ENCODE results near the gene PRDX1.

The PRDX1 gene

DNA sequence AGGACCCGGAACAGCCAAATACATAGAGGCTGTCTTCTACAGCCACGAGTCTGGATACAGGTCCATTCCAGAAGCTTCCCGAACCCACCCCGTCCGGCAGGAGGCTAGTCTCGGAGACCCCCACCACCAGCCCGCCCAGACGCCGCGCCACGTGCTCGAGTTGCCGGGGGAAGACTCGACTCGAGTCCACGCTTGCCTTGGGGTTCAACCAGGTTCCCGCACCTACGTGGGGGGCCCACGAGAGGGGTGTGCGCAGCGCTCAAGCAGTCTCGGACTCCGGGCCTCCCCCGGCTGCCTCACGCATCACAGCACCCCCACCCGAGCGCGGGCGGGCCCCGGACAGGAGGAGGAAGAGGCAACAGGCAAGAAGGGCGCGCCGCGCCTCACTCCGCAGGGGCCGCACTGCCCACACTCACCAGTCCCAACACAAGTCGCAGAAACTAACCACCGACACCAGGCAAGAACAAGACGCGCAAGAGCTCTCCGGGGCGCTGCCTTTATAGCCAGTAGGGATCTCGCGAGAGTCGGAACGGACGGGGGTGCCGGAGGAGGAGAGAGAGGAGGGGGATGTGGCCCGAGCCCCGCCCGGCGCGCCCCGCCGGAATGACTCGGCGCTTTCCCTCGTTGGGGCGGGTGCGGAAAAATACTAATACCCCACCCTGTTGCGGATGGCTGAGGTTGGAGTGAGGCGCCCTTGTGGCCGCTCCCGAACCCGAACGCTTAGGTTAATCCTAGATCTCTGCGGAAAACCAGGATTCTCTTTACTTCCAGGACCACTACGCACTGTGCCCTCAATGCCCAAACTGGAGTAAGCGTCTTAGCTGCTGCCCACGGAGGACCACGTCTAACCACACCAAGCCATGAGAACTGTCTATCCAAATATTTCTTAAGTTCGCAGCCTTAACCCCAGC is at the start of gene PRDX1:
TSS of gene PRDX1 (minus strand) at position 472 of the 911 bp plus-strand sequence. CDS start 2,841 bp downstream, outside the sequence.
- peak; percentile 96 to 99 (median 97) for DNase-seq (ENCODE audit: low read depth in 4 of 4, low spot score in 1 of 4)

DNA sequence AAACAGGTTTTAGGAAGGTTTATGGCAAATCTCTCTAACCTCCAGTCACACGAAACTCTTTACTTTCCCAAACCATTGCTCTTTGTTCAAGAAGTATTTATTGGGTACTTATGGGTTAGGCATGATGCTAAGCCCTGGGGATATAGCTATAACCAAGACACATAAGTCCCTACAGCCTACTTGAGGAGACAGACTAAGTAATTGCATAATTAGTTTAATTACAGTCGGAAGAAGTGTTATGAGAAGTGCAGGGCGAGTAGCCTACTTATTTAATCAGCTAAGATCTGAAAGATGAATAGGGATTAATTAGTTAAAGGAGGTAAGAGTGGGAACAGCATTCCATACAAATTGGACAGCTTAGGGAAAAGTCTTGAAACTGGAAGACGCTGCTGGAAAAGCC is 48.9 kb upstream of the PRDX1 start:
- no peak for DNase-seq (ENCODE audit: low read depth in 4 of 4, low spot score in 1 of 4)

DNA sequence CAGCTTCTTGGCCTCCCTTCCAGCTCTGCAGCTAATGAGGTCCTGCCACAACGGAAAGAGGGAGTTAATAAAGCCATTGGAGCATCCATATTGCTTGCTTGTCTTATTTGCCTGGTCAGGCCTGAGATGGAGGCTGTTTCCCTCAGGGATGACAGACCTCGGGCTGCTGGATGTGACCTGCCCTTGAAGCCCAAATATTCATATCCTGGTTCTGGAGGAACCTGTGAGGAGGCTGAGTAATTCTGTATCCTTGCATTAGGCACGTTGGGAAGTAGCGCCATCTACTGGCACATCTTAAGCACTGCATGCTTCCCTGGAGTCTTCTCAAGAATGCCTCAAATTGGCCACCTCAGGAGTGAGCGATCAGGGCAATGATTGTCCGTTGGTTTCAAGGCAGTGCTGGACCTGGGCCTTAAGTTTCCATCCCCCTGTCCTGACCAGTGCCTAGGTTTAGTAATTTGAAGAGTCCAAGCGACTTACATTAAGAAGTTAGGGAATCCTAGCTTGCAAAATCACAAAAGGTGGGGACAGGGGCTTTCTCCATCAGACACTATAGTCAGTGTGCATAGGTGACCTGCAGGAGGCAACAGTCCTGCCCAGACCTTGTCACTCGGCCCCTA is 48.4 kb upstream of the PRDX1 start:
- DNase-seq (ENCODE audit: low read depth in 4 of 4, low spot score in 1 of 4): peak; percentile 44 to 47 (median 47)

DNA sequence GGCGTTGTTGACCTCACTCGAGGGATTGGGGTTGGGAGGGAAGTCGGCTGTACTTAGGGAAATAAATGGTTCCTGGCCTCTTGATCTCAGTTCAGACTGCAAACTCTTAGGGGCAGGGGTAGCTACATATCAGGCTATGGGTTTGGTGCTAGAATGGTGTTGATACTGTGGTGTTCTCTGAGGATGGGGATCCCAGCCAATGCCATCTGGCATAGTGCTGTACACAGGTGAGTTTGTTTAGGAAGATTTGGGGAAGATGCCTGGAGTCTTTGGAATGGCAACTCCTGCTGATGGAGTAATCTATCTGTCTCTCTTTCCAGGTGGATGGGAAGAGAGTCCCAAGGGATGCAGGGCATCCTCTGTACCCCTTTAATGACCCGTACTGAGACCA is 47.9 kb upstream of the PRDX1 start:
- no peak for DNase-seq (ENCODE audit: low read depth in 4 of 4, low spot score in 1 of 4)

DNA sequence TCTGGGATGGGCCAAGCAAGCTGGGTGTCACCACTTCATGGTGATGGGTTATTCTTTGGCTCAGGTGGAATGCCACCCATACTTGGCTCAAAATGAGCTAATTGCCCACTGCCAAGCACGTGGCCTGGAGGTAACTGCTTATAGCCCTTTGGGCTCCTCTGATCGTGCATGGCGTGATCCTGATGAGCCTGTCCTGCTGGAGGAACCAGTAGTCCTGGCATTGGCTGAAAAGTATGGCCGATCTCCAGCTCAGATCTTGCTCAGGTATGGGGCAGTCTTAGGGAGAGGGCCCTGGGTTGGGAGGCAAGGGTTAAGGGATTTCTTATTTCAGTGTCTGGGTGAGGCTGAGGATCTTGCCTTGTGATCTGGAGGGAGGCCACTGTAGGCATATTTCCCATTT is 46.7 kb upstream of the PRDX1 start:
- DNase-seq (ENCODE audit: low read depth in 4 of 4, low spot score in 1 of 4): no peak

DNA sequence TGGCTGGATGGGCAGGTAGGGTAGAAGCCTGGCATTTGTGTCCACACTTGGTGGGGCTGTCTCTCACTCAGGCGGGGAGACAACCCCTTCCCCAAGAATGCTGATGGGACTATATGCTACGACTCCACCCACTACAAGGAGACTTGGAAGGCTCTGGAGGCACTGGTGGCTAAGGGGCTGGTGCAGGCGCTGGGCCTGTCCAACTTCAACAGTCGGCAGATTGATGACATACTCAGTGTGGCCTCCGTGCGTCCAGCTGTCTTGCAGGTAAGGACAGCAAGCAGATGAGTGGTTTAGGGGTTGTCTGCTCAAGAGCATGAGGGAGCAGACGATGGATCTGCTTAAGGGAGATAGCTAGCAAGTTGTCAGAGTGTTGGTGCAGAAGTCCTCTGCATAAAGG is 46.2 kb upstream of the PRDX1 start:
- no peak for DNase-seq (ENCODE audit: low read depth in 4 of 4, low spot score in 1 of 4)

DNA sequence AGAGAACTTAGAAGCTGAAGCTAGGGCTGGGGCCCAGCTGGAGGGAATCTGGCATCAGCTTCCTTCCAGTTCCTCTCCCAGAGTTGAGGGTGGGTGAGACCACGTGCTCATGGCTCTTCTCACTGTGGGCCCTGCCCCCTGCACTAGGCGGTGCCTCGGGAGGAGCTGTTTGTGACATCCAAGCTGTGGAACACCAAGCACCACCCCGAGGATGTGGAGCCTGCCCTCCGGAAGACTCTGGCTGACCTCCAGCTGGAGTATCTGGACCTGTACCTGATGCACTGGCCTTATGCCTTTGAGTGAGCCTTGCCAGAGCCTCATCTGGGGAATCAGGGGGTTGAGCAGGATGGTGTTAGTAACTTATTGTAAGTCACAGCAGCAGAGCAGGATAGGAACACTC is 45.0 kb upstream of the PRDX1 start:
- DNase-seq (ENCODE audit: low read depth in 4 of 4, low spot score in 1 of 4): no peak

DNA sequence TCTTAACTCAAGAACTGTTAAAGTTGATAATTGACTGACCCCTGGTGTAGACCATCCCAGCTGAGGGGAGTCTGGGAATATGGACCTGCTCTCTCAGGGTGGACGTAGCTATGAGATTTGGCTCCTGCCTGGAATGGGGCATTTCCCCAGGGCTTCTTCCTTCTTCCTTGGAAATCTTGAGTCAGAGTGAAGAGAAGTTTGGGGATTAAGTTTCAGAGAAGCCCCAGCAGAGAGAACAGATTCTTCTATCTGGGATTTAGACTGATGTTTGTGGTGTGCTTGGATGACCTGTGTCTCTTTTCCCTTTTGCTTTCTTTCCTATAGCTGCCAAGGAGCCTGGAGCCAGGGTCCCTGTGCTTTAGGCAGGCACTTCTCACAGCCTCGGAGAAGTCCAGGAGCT is 42.2 kb upstream of the PRDX1 start:
- no peak for DNase-seq (ENCODE audit: low read depth in 4 of 4, low spot score in 1 of 4)

DNA sequence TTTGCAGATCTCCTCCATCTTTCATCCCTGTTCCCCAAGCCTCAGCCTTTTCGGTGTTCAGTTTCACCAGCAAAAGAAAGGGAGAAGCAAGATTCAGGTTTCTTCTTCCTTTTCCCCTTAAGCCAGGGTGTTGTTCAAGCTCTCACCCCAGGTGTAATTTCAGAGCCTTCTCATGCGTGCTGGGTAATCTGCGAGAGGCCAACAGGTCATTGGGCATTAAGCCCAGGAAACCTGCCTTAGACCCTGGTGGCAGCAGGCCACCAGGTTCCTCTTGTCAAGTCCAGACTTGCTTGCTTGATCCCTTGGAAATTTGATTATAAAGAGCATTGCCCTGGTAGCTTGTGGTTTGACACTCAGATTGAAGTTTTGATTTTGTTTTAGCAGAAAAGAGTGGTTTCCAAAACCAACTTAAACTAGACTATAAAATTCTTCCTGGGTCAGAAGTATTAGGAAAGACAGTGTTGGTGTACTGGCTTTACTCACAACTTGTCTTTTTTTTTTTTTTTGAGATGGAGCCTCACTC is 35.8 kb upstream of the PRDX1 start:
- no peak for DNase-seq (ENCODE audit: low read depth in 4 of 4, low spot score in 1 of 4)

DNA sequence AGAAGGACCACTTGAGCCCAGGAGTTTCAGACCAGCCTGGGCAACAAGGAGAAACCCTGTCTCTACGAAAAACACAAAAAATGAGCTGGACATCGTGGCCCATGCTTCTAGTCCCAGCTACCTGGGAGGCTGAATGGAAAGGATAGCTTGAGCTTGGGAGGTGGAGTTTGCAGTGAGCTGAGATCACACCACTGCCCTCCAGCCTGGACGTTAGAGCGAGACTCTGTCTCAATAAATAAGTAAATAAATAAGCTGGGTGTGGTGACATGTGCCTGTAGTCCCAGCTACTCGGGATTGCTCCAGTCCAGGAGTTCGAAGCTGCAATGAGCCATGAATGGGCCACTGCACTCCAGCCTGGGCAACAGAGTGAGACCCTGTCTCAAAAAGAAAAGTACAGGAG is 32.5 kb upstream of the PRDX1 start:
- DNase-seq (ENCODE audit: low read depth in 4 of 4, low spot score in 1 of 4): no peak

DNA sequence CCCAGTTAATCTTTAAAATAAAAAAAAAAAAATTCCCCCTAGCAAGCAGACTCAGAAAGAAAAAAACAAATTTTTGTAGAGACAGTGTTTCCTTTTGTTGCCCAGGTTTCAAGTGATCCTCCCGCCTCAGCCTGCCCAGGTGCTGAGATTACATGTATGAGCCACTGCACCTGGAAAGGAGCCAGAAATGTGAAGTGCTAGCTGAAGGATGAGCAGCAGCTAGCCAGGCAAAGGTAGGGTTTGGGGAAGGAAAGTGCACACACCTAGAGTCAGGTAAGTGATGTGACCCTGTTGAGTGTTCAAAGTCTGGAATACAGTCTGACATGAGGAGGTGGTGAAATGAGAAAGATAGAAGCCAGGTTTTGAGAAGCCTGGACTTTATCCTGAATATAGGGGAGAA is 30.6 kb upstream of the PRDX1 start:
- DNase-seq (ENCODE audit: low read depth in 4 of 4, low spot score in 1 of 4): no peak

DNA sequence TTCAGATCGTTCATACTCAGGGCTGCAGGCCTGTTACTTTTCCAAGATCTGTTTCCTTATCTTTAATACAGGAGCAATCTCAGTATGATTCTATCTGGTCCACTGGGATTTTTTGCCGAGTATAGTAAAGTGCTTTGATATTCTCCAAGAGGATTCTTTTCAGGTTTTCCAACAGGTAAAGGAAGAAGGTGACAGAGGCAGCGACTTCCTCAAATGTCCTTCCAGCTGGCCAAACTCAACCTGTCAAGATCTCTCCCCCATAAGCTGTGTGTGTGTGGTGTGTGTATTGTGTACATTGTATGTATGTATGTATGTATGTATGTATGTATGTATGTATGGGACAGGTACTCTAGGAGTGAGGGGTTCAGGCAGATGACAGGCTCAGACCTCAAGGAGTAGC is 30.0 kb upstream of the PRDX1 start:
- DNase-seq (ENCODE audit: low read depth in 4 of 4, low spot score in 1 of 4): no peak

DNA sequence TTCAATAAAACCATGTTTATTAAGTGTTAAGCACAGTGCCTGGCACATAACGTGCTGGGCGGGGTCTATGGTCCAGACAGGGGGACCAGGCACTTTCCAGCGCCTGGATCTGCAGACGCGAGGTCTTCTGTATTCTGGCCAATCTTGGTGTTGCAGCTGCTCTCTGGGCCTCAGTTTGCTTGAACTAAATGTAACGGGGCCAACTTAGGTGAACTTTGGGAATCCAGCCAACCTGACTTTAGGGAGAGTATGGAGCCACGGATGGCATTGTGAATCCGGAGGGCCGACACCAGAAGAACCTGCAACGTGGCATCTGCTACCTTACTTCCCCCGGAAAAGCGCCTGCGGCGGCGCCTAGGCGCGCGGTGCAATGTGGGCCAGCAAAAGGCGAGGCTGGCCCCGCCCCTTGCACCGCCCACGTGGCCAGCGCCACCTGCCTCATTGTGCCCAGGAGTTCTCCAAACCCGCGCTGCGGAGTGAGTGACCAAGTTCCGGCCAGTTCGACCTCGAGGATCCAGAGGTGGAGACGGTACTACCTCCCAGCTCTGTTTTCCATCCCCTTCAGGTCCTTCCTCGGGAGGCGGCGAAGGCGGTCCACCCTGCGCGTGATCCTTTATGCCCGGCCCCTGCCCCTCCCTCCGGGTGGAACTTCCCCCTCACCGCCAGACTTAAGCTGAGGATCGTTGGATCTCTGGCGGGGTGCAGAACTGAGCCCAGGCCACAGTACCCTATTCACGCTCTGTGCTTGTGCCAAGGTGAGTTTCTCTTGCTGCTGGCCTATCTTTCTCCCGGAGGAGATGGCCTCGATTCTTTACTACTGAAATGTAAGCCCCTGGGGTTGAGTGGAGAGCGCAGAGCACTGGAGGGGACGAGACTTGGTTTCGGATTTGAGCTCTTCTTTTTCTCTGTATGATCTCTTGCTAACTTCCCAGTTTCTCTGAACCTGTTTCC is 29.0 kb upstream of the PRDX1 start, which contains the start of gene AKR1A1:
TSS of gene AKR1A1 (plus strand) at position 426 of the 951 bp plus-strand sequence. CDS start 10,969 bp downstream, outside the sequence.
- DNase-seq (ENCODE audit: low read depth in 4 of 4, low spot score in 1 of 4): peak; percentile 71 to 86 (median 79)

DNA sequence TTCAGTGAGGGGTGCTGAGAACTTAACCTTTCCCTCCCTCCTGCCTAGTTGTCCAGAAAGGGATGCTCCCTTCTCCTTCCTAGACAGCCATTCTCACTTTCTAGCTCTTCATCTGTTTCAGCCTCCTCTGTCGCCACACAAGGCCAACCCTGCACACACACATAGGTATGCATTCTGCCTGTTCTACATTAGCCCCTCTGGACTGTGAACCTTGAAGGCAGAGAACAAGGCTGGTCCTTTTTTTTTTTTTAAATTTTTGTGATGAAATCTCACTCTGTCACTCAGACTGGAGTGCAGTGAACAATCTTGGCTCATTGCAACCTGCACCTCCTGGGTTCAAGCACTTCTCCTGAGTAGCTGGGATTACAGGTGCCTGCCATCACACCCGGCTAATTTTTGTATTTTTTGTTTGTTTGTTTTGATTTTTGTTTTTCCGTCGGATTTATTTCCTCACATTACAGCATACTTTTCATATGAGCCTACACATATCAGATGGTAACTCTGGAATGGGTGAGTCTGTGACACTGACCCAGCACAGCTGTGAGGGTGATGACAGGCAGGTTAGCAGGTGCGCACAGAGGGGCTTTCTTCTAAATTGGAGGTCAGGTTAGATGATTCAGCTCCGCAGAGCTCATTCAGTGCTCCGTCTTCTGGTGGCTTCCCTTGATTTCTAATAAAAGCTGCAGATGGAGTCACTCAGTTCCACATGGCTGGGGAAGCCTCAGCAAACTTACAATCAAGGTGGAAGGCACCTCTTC is 24.0 kb upstream of the PRDX1 start:
- DNase-seq (ENCODE audit: low read depth in 4 of 4, low spot score in 1 of 4): no peak

DNA sequence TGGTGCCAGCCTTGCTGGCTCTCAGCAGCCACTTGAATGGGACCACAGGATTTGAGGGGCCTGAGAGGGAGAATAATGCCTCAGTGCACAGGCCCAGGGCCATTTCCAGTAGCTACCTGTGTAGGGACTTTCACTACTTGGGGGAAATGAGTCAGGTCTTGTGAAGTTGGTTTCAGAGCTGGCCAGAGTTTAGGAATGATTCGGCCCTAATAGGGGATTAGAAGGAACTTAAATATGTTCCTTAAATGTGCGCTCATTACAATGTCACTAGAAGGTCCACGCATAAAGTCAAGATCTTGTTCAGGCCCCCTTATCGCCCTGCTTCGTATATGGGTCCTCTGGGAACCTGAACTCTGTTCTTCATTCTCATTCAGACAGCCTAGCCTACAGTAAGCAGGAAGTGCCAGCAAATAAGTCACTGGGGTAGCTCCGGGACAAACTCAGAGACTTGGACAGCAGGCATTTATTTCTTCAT is 23.4 kb upstream of the PRDX1 start:
- DNase-seq (ENCODE audit: low read depth in 4 of 4, low spot score in 1 of 4): no peak

DNA sequence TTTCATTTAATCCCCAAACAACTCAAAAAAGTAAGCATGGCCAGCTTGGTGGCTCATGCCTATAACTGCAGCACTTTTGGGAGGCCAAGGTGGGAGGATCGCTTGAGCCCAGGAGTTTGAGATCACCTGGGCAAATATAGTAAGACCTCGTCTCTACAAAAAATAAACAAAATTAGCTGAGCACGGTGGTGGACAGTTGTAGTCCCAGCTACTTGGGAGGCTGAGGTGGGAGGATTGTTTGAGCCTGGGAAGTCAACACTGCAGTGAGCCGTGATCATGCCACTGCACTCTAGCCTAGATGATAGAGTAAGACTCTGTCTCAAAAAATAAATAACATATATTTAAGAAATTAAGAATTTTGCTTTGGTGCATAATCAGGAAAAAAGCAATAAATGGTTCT is 22.8 kb upstream of the PRDX1 start:
- no peak for DNase-seq (ENCODE audit: low read depth in 4 of 4, low spot score in 1 of 4)

DNA sequence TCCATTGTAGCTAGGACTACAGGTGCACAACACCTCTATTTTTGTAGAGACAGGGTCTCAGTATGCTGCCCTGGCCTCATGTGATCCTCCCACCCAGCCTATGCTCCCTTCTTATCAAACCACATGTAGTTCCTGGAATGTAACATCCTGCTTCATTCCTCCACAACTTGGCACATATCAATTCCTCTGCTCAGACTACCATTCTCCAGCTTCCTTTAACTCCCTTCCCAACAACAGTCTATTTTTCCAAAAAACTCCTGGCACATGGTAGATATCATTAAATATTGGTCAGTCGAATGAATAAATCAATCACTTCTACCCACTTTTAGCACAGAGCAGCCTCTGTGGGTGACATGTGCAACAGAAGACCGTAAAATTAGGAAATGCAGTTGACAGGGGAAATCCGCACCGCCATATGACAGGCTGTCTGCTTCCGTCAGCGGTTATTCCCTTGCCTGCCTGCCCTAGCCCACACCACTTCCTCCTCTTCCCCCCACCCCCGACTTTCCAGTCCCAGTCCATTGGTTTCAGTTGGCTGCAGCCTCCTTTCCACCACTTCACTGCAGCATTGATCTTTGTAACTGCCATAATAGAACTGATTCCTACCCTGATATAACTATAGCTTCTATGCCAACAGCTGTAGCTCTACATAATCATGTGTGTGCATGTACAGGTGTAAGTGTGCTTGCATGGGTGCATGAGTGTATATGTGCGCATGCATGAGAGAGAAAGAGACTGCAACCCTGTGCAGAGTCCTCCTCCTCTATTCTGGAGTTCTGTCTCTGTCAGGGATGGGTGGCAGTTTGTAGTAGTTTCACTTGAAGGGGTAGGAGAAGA is 22.1 kb upstream of the PRDX1 start:
- DNase-seq (ENCODE audit: low read depth in 4 of 4, low spot score in 1 of 4): peak; percentile 29 to 69 (median 40)

DNA sequence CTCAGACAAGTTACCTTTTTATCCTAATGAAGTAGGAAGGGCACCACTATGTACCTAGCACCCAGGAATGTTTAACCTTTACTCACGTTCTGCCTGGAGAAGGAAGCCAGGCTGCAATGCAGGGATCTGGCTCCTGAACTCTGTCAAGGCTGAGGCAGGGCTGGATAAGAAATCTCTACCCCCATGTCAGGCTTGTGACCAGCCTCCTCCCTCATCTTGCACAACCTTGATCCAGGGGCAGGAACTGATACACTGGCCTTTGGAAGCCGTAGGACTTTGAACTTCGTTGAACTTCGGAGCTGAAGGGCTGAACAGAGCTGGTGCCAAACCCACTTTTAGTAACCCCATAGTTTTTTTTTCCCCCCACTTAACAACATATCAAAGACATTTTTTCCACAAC is 20.9 kb upstream of the PRDX1 start:
- DNase-seq (ENCODE audit: low read depth in 4 of 4, low spot score in 1 of 4): no peak

DNA sequence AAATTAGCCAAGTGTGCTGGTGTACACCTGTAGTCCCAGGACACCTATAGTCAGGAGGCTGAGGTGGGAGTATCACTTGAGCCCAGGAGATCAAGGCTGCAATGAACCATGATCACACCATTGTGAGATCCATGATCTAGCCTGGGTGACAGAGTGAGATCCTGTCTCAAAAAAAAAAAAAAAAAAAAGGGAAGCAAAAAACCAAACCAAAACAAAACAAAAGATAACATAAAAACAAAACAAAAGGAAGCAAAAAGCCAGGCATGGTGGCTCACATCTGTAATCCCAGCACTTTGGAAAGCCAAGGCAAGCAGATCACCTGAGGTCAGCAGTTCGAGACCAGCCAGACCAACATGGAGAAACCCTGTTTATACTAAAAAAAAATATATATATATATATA is 19.5 kb upstream of the PRDX1 start:
- no peak for DNase-seq (ENCODE audit: low read depth in 4 of 4, low spot score in 1 of 4)

Data from stimulated activated CD4-positive, alpha-beta T cell treated with anti-CD3 and anti-CD28 coated beads, Interleukin-1b, Interleukin-23, amount 100 ng/mL, for 24 hours (primary cell).